Measurements from ENCODE around the gene CHCHD6.

DNA sequence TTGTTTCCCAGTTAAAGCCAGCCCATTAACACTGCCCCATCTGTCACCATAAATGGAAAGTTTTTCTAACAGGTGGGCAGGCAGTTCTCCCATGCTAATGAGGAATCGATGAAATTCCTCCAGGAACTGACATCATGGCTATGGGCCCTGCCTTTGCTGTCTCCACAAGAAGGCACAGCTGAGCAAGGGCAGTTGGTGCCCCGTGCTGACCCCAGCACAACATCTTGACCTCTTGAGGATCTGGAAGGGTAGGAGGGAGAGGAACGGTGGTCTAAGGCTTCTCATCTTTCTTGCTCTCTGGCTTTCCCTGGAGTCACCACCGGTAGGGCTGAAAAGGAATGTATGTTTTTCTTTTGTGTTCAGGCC is 46.7 kb downstream of the CHCHD6 start:
- TF ChIP-seq, protein P1, sequence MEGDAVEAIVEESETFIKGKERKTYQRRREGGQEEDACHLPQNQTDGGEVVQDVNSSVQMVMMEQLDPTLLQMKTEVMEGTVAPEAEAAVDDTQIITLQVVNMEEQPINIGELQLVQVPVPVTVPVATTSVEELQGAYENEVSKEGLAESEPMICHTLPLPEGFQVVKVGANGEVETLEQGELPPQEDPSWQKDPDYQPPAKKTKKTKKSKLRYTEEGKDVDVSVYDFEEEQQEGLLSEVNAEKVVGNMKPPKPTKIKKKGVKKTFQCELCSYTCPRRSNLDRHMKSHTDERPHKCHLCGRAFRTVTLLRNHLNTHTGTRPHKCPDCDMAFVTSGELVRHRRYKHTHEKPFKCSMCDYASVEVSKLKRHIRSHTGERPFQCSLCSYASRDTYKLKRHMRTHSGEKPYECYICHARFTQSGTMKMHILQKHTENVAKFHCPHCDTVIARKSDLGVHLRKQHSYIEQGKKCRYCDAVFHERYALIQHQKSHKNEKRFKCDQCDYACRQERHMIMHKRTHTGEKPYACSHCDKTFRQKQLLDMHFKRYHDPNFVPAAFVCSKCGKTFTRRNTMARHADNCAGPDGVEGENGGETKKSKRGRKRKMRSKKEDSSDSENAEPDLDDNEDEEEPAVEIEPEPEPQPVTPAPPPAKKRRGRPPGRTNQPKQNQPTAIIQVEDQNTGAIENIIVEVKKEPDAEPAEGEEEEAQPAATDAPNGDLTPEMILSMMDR (conservative IDR thresholded peaks at IDR 0.05 in 1 of 2, IDR thresholded peaks at IDR 0.05 in 1 of 2; ENCODE audit: extremely low read depth in 1 of 2, insufficient read depth in 1 of 2, low read depth in 1 of 2, low read length in 2 of 2) = no peak
- TF ChIP-seq EZH2 (IDR thresholded peaks at IDR 0.05; ENCODE audit: borderline replicate concordance, low read length) = no peak

All from mammary epithelial cell (primary cell).